Dermis microvascular lymphatic vessel endothelial cell (primary cell): Measurements from ENCODE around the gene ZFP1. TPM values are rescaled to one million over a fixed set of nuclear protein-coding genes. Genes with fewer than 3 reads are reported as not detected.
"Not testable (repeated sequence)": the region's sequence is repeated elsewhere in the genome, so short reads cannot be mapped to it uniquely, and the experiment has no call there.

Experiments
- DNase-seq, 2 donors: peaks; one replicate each; pipeline versions ENCODE4 v3.0.0 to v3.0.0-alpha.2; 2010; ENCODE audit warnings: low read depth in 2 of 2
- total RNA-seq: library from RNA; depleted of rRNA; stranded (reverse); fragments of >200 nt; gene quantifications from 2 replicates; pipeline ENCODE4 v1.2.1, GENCODE V29; 2014

ZFP1 gene
- total RNA-seq, 1 donor from 2014 or later: 7.7 TPM

DNA sequence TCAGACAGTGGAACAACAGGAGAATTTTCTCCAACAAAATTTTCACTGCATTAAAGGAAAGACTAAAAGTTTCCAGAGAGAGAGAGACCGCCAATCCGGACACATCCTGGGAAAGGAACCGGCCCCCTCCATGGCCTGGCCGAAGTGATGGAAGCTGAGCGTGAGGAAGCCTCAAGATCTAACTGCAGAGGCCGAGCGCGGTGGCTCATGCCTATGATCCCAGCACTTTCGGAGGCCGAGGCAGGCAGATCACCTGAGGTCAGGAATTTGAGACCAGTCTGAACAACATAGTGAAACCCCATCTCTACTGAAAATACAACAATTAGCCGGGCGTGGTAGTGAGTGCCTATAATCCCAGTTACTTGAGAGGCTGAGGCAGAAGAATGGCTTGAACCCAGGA is 54.8 kb downstream of the ZFP1 start:
- no peak for DNase-seq

DNA sequence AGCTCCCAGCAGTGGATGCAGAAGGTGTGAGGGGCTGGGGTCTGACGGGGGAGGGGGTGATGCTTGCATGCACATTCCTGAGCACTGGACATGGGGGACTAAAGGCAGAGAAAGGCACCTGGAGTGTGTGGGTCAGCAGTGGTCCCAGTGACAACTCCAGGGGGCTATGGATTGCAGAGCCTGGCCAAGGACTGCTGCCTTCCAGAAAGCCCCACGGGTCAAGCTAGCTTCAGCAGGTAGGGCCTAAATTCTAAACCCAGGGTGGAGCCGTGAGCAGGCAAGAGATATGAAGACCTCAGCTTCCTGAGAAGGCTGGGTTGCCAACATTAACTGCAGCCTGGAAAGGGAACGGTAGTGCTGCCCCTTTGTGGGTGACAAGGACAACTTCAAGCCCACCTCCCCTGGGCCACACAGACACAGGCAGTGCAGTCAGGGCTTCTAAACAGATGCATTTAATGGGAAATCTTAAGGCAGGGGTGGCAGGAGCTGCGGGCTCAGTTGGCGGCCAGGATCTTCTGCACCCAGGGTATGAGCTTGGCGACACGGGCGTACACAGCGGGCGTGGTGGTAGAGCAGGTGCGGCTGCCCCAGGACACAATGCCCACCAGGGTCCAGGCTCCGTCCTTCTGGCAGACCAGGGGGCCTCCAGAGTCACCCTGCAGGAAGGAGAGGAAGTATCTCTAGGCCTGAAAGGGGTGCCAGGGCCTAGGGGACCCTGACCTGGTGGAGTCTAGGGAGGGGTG is 55.5 kb downstream of the ZFP1 start:
- no peak for DNase-seq

DNA sequence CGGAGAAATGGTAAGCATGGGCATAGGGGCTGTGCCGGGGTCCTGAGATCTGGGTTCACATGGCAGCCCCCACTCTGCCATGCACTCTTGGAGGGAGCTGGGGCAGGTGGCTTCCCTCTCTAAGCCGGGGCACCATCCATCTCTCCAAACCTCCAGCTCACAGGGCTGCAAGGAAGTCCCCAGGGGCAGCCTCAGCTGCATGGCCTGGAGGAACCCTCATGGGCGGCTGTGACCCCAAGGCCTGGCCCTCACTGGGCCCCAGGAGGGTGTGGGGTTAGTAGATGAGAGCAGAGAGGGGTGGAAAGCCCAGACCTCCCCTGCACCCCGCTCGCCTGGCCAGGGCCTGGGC is 56.1 kb downstream of the ZFP1 start:
- DNase-seq: no peak

DNA sequence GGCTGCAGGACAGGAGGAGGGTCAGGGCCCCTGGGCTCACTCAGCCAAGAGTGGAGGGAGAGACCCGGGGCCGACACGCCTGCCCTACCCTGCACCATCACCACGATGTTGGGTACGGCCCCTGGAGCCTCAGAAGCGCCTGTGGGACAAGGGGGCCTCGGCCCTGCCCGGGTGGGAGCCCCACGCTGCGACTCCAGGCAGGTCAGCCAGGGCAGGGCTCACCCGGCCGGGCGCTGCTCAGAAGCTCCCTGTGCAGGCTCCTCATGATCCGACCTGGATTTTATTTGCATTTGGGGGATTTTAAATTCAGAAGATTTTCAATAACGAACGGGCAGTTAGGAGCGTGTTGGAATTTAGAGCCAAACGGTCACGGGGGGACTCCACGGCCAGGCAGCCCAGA is 56.6 kb downstream of the ZFP1 start:
- not testable (repeated sequence) for DNase-seq

DNA sequence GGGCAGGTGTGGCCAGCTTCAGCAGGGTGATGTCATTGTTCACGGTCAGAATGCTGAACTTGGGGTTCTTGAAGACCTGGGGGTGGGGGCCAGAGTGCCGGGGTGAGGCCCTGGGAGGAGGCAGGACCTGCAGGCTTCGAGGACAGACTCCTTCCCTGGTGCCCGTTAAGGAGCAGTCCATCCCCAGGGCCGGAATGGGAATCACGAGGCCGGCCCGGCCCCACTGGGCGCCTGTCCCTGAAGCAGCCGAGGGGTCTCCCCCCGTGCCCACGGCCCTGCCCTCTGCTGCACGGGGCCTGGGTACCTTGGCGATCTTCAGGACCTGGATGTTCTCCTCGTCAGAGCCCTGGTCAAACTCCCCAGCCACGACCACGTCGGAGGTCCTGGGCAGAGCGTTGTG is 57.1 kb downstream of the ZFP1 start:
- DNase-seq: not testable (repeated sequence)

DNA sequence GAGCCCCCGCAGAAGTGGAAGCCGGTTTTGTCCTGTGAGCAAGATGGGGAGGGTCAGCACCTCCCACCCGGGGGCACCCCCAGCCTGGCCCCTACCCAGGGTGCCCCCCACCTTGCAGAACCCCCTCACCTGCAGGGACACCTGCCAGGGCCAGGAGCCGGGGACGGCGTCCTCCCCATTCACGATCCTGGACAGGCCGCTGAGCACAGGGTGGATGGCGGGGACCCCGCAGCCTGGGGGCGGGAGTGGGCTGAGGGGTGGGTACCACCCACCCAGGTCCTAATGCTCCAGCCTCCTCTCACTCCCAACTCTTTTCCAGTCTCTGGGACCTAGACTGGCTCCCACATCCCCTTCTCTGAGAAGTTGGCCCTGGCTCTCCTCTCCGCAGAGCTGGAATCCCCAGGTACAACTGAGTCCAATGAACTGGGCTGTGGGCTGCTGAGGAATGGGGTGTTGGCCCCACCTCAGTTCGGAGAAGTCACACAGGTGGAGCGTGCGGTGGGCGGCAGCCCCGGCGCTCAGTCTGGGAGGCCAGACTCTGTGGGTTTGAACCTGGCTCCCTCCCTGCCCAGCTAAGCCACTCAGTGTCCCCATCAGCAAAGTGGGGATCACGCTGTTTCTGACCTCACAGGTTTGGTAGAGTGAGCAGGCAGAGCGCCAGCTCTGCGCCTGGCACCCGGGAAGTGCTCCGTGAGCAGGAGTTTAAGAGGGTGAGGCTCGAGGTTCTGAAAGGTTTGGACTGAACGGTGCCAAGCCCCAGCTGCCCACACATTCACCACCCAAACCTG is 57.8 kb downstream of the ZFP1 start:
- DNase-seq: not testable (repeated sequence)

DNA sequence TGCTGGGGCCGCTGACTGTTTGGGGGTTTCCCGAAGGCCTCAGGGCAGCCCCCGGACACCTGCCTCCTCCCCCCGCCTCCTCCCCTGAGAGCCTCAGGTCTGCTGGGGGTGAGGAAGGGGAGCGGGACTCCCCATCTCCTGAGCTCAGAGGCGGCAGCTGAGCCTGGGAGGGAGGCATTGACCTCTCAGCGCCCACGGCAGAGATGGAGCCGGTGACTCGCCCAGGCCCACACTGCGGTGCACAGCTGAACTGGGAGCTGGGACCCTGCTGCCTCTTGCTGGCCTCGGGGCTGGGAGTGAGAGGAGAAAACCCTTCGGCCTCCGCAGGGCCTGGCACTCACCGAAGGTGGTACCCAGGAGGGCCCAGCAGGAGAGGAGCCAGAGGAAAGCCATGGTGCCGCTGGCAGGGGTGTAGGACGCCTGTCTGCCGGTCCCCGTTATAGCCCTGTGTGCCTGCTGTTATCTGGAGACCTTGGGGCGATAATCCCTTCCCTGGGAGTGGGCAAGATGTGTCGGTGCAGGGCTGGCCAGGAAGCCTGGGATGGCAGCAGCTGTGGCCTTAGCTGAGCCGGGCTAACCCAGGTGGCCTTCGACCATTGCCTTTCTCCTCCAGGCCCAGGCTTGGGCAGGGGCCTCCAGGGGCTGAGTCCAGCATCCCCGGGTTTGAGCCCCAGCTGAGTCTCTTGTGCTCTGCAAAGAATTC is 58.6 kb downstream of the ZFP1 start, which contains the start of gene CTRB2:
Gene CTRB2 (minus strand): TSS at position 413 of the 703 bp plus-strand sequence. CDS start 20 bp downstream, at position 393.
- no peak for DNase-seq

DNA sequence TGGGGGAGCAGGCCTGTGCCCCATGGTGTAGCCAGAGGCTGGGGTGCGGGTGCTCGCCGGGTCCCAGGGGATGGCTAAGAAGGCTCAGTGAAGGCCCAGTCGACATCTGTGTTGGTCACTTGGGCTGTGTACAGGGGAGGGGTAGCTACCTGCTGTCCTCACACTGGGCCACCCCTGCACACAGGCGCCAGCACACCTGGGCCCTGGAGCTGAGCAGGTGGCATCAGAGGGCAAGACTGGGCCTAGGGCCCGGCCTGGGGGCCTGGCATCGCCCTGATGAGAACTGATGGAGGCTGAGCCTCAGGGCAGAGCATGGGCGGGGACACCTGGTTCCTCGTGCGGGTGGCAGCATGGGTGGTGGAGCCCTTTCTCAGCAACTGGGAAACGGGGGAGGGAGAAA is 59.5 kb downstream of the ZFP1 start:
- DNase-seq: no peak

DNA sequence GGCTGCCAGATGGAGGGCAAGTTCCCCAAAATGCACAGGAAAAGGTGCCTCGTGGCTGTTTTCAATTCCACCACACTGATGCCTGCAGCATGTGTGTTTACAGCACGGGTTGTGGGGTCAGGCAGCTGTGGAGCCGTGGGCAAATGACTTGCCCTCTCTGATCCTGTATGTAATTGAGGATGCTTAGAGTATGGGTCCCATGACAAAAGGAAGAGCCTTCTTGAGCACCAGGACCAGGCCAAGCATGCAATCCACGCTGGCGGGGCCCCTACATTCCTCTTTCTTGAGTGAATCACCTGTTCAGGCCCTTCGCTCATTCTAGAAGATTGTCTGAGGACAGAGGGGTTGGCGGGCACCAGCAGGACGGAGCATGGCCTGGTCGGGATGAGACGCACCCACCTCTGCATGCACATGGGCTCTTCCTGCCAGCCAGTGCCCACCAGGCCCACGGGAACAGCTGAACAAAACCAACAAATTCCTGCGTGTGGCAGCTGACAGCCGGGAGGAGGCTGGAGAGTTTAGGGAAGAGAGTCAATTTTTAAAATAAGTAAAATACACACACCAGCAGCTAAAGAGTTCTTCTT is 60.0 kb downstream of the ZFP1 start:
- no peak for DNase-seq

DNA sequence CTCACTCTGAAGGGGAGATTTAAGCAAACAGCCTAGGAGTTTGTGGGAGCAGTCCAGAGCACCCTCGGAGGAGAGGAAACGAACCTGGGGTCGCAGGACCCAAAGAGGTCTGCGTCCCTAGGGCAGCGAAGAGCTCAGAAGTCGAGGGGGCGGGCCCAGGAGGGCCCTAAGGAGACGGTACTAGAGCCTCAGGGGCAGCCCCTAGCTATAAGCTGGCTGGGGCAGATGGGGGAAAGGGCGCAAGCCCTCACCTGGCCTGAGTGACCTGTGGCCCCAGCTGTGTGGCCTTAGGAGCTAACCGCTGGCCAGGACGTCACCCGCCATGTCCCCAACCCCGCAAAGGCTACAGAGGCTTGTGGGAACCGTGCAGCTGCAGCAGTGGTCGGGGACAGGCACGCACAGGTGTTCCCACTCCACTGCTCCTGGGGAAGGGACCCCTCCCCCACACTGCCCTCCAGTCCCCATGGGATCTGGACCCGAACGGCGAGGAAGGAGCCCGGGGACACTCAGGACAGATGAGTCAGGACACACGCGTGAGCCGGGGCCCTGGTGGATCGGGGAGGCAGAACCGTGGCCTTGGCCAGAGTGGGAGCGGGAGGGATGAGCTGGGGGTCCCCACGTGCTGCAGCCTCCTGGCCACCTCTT is 60.7 kb downstream of the ZFP1 start:
- DNase-seq: no peak

DNA sequence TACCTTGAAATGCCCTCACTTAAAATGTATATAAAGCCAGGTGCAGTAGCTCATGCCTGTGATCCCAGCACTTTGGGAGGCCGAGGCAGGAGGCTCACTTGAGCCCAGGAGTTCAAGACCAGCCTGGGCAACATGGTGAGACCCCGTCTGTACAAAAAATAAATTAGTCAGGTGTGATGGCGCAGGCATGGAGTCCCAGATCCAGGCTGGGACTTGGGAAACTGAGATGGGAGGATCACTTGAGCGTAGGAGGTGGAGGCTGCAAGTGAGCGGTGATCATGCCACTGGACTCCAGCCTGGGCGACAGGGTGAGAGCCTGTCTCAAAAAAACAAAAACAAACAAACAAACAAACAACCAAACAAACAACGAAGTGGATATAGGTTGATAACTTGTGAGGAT is 61.2 kb downstream of the ZFP1 start:
- not testable (repeated sequence) for DNase-seq

DNA sequence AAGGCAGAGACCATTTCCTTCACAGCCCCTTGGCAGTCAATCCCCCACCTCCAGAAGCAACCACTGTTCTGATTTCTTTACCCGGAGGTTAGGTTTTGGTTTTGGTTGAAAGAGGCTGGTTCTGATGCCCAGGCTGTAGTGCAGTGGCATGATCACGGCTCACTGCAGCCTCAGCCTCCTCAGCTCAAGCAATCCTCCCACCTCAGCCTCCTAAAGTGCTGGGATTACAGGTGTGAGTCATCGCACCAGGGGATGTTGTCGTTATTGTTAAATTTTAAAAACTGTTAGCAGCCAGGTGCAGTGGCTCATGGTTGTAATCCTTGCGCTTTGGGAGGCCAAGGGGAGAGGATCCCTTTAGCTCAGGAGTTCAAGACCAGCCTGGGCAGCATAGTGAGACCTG is 61.6 kb downstream of the ZFP1 start:
- no peak for DNase-seq

DNA sequence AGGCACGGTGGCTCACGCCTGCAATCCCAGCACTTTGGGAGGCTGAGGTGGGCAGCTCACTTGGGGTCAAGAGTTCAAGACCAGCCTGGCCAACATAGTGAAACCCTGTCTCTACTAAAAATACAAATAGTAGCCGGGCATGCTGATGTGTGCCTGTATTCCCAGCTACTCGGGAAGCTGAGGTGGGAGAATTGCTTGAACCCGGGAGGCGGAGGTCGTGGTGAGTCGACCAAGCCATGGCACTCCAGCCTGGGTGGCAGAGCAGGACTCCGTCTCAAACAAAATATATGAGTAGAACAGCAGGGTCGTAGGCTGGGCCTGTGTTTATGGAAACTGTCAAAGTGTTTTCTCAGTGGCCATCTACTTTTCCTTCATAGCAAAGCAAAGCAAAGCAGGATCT is 63.0 kb downstream of the ZFP1 start:
- not testable (repeated sequence) for DNase-seq

DNA sequence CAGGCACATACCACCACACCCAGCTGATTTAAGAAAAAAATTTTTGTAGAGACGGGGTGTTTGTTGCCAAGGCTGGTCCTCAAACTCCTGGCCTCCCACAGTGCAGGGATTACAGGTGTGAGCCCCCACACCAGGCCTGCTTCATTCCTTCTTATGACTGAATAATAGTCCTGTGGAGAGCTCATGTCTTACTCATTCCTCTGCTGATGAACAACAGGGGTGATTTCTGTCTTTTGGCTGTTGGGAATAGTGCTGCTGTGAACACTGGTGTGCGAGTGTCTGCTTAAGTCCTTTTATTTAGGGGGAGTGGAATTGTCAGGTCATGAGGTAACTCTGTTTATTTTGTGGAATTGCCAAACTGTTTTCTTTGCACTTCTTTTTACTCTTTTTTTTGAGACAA is 67.8 kb downstream of the ZFP1 start:
- no peak for DNase-seq

DNA sequence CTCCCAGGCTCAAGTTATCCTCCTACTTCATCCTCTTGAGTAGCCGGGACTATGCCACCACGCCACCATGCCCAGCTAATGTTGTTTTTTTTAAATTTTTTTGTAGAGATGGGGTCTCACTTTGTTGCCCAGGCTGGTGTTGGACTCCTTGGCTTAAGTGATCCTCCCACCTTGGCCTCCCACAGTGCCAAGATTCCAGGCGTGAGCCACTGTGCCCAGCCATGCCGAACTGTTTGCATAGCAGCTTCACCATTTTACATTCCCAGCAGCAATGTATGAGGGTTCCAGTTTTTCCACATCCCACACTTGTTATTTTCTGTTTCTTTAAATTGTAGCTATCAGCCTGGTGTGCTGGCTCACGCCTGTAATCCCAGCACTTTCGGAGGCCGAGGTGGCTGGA is 68.3 kb downstream of the ZFP1 start:
- DNase-seq: no peak

DNA sequence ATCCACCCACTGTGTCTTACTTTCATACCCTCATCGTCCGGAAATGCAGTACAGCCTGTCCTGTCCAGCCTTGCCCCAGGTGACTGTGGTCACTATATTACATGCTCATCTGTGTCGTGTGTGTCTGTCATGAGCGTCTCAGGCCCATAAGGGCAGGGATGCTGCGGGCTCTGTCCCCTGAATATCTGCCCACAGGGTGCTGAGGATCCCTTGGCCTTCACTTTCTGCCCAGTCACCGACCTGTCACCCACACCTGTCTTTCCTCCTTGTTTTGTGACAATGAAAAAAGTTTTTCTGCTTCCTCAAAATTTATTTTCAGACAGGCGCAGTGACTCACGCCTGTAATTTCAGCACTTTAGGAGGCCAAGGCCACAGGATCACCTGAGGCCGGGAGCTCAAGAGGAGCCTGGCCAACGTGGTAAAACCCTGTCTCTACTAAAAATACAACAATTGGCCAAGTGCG is 69.1 kb downstream of the ZFP1 start:
- no peak for DNase-seq

DNA sequence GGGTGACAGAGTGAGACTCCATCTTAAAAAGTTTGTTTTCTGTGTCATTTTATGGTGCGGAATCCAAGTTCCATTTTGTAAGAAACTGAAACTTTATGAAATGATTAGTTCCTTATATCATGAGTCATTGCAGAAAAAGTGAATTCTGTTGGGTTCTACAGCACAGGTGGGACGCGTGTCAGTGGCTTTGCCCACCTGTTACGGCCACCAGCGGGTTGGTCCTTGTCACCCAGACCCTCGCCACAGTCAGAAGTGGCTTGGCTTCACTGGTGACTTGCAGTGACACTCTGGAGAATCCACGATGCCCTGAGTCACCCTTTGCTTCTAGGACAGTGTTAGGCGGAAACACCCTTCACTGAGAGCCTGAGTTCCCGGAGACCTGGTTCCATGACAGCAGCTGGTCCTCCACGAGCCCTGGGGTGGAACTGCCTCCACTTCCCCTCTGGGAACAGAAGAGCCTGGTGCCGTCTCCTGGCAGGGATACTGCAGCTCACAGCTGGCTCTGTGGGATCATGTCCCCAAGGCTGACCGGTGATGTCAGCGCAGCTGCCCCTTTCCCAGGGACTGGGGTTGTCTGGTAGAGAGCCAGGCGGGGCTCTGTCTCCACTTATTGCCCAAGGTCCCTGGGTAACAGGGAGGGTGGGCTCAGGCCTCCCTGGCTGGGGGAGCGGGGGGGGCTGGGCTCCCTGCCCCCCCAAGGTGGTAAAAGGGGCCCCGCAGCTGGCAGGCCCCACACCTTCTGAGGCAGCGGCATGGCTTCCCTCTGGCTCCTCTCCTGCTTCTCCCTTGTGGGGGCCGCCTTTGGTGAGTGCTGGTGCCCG is 70.1 kb downstream of the ZFP1 start, which contains the start of gene CTRB1:
Gene CTRB1 (plus strand): TSS at position 733 of the 821 bp plus-strand sequence. CDS start 20 bp downstream, at position 753.
- DNase-seq: no peak

DNA sequence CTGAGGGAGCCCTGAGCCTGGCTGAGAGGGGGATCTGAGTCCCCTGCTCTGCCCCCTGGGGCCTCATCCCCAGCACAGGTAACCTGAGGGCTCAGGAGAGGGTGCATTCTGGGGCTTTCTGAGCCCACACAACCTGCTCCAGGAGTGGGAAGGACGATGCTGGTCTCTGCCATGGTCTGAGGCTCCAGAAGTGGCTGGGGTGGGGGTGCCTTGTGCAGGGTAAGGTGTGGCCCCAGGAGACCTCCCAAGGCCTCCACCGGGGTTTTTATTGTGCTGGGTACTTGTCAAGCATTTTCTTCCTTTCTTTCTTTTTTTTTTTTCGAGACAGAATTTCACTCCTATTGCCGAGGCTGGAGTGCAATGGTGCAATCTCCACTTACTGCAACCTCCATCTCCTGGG is 70.8 kb downstream of the ZFP1 start:
- DNase-seq: no peak

DNA sequence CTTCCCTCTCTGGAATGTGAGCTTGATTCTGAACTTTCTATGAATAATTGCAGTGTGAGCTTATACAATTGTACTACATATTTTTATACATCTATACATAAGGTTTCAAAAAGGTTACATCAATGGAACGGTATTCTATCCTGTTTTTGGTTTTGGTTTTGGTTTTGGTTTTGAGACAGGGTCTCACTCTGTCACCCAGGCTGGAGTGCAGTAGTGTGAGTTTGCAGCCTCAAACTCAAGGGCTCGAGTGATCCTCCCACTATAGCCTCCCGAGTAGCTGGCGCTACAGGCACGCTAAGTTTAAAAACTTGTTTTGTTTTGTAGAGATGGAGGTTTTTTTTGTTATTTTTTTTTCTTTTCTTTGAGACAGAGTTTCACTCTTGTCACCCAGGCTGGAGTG is 71.5 kb downstream of the ZFP1 start:
- DNase-seq: no peak
